Gastroesophageal sphincter (tissue), 4 donors: Measurements from ENCODE around the gene IL10RA. TPM values are rescaled to one million over a fixed set of nuclear protein-coding genes. Genes with fewer than 3 reads are reported as not detected.
A peak's percentile ranks its signal among the peaks of the same experiment; 100 is the strongest.

Experiments
- ATAC-seq: fragments of 150-250 bp; one replicate; pipeline ENCODE4 v1.9.1; 2016; ENCODE audit warnings: mild to moderate bottlenecking, moderate library complexity
- H3K27ac ChIP-seq, 4 donors: fragments of 200-600 bp; sonication (generic) in 3 of 4; 1 replicate in 3 of 4; 2 replicates in 1 of 4; pipeline ENCODE4 v1.5.1; 2016 to 2019
- H3K27me3 ChIP-seq: fragments of 200-600 bp; sonication (generic); one replicate; pipeline ENCODE4 v1.5.1; 2019
- H3K36me3 ChIP-seq, 2 donors: fragments of 200-600 bp; sonication (generic); one replicate each; pipeline ENCODE4 v1.5.1; 2019; ENCODE audit warnings: control low read depth in 1 of 2
- H3K4me1 ChIP-seq, 3 donors: fragments of 200-600 bp; sonication (generic); 1 replicate in 2 of 3; 2 replicates in 1 of 3; pipeline ENCODE4 v1.5.1; 2016 to 2019; ENCODE audit warnings: control low read depth in 2 of 3
- H3K4me3 ChIP-seq, 2 donors: fragments of 200-600 bp; sonication (generic); one replicate each; pipeline ENCODE4 v1.5.1; 2019; ENCODE audit warnings: mild to moderate bottlenecking in 1 of 2, moderate library complexity in 1 of 2
- H3K9me3 ChIP-seq, 3 donors: fragments of 200-600 bp; sonication (generic); one replicate each; pipeline ENCODE4 v1.5.1; 2017 to 2019; ENCODE audit warnings: control low read depth in 2 of 3
- CTCF ChIP-seq, 4 experiments: fragments of 200-600 bp in 2 of 4; fragments of 450-650 bp in 2 of 4; sonication (generic) in 1 of 4; IDR thresholded peaks; one replicate each; pipeline ENCODE4 v1.5.1; 2017 to 2019; ENCODE audit warnings: antibody characterized with exemption in 4 of 4, mild to moderate bottlenecking in 2 of 4, moderate library complexity in 2 of 4
- EP300 ChIP-seq: sonication (generic); formaldehyde crosslinking; IDR thresholded peaks from one replicate; pipeline ENCODE4 v1.6.1; 2017; ENCODE audit warnings: antibody characterized with exemption, mild to moderate bottlenecking
- POLR2A ChIP-seq, 2 donors: fragments of 450-650 bp; IDR thresholded peaks; one replicate each; pipeline ENCODE4 v1.6.1; 2017; ENCODE audit warnings: antibody characterized with exemption in 2 of 2, mild to moderate bottlenecking in 2 of 2, moderate library complexity in 1 of 2
- POLR2AphosphoS5 ChIP-seq: sonication (generic); formaldehyde crosslinking; IDR thresholded peaks from one replicate; pipeline ENCODE4 v1.6.1; 2017; ENCODE audit warnings: antibody characterized with exemption
- WGBS, 2 donors: methylation state at CpG; one replicate each; pipeline ENCODE4 v1.1.5; 2018; ENCODE audit warnings: low coverage in 1 of 2; 5-methylcytosine and 5-hydroxymethylcytosine counted together
- total RNA-seq, 4 donors: library from RNA; depleted of rRNA; stranded (reverse); fragments of >200 nt; gene quantifications; one replicate each; pipeline ENCODE4 v1.1.0, GENCODE V29; 2016

IL10RA gene
- total RNA-seq, 4 donors from 2014 or later: 16.7 to 37.3 (median 24.3) TPM

- H3K27me3 ChIP-seq: peaks cover 10% of the 10 kb centered on the region
- no peak for ATAC-seq
- TF ChIP-seq POLR2AphosphoS5 (no peak), POLR2A (IDR thresholded peaks at IDR 0.05) (no peak), EP300 (no peak), CTCF (IDR thresholded peaks at IDR 0.05) (no peak)
- 85 to 92% methylated on average over 2 of the region's 2 CpGs for WGBS, 2 donors
- H3K36me3 ChIP-seq: peaks cover 0 to 38% of the 10 kb centered on the region in 2 donors
- H3K4me1 ChIP-seq: peaks cover 0 to 18% (median 0%) of the 10 kb centered on the region in 3 donors
- no peak overlapping the region for H3K4me3 ChIP-seq
- no peaks in the 10 kb centered on the region for H3K9me3 ChIP-seq
- no peak overlapping the region for H3K27ac ChIP-seq
These were observed 6.4 kb downstream of the IL10RA start for GRCh38 chr11:117992620-117993019.

- ATAC-seq: peak; percentile 64
- Histone ChIP-seq H3K27ac (no peak overlapping the region), H3K36me3 (peaks cover 0 to 43% of the 10 kb centered on the region in 2 donors), H3K9me3 (no peaks in the 10 kb centered on the region), H3K4me3 (no peak overlapping the region), H3K4me1 (peaks cover 0 to 3% (median 0%) of the 10 kb centered on the region in 3 donors), H3K27me3 (no peaks in the 10 kb centered on the region)
- WGBS, 2 donors: 0 to 86% methylated on average over 1 of the region's 9 CpGs
- no peak for TF ChIP-seq CTCF (IDR thresholded peaks at IDR 0.05)
- TF ChIP-seq POLR2AphosphoS5: no peak
- no peak for TF ChIP-seq POLR2A (IDR thresholded peaks at IDR 0.05)
- no peak for TF ChIP-seq EP300
These were observed 8.0 kb downstream of the IL10RA start for GRCh38 chr11:117993988-117994745.

- TF ChIP-seq POLR2A (IDR thresholded peaks at IDR 0.05): no peak
- TF ChIP-seq POLR2AphosphoS5: no peak
- TF ChIP-seq EP300: no peak
- TF ChIP-seq CTCF (IDR thresholded peaks at IDR 0.05): no peak
- H3K27me3 ChIP-seq: no peaks in the 10 kb centered on the region
- H3K4me1 ChIP-seq: no peaks in the 10 kb centered on the region
- ATAC-seq: no peak
- no peak overlapping the region for H3K27ac ChIP-seq
- no peaks in the 10 kb centered on the region for H3K9me3 ChIP-seq
- 71% methylated on average over 1 of the region's 11 CpGs; no CpG with 5 or more reads in 1 of the 2 donors for WGBS, 2 donors
- peaks cover 0 to 56% of the 10 kb centered on the region in 2 donors for H3K36me3 ChIP-seq
- H3K4me3 ChIP-seq: no peak overlapping the region
These were observed 9.3 kb downstream of the IL10RA start for GRCh38 chr11:117995472-117995871.

- WGBS, 2 donors: 95% methylated on average over 3 of the region's 4 CpGs; no CpG with 5 or more reads in 1 of the 2 donors
- Histone ChIP-seq H3K27ac (no peak overlapping the region), H3K9me3 (no peaks in the 10 kb centered on the region), H3K4me1 (no peaks in the 10 kb centered on the region), H3K27me3 (no peaks in the 10 kb centered on the region), H3K4me3 (no peak overlapping the region), H3K36me3 (peaks cover 0 to 57% of the 10 kb centered on the region in 2 donors)
- no peak for TF ChIP-seq CTCF (IDR thresholded peaks at IDR 0.05)
- TF ChIP-seq POLR2A (IDR thresholded peaks at IDR 0.05): no peak
- no peak for TF ChIP-seq EP300
- no peak for TF ChIP-seq POLR2AphosphoS5
- no peak for ATAC-seq
These were observed 9.9 kb downstream of the IL10RA start for GRCh38 chr11:117996058-117996457.

GRCh38 chr11:117997406-117997805 lies 11.2 kb downstream of the IL10RA start:
- no peak for ATAC-seq
- no peak overlapping the region for H3K4me3 ChIP-seq
- H3K4me1 ChIP-seq: peaks cover 0 to 7% (median 0%) of the 10 kb centered on the region in 3 donors
- TF ChIP-seq POLR2AphosphoS5 (no peak), EP300 (no peak), POLR2A (IDR thresholded peaks at IDR 0.05) (no peak), CTCF (IDR thresholded peaks at IDR 0.05) (no peak)
- H3K9me3 ChIP-seq: no peaks in the 10 kb centered on the region
- 88 to 92% methylated on average over 1 to 2 of the region's 2 CpGs for WGBS, 2 donors
- peaks cover 0 to 57% of the 10 kb centered on the region in 2 donors for H3K36me3 ChIP-seq
- H3K27me3 ChIP-seq: no peaks in the 10 kb centered on the region
- H3K27ac ChIP-seq: no peak overlapping the region
